OCI-LY1 (cell line): Measurements from ENCODE around the gene SPSB3.

ENCODE experiments used
- CTCF ChIP-seq: fragments of 200-600 bp; sonication (generic), shearing (Covaris generic); IDR thresholded peaks from 2 replicates; pipeline ENCODE4 v1.5.1; 2017; ENCODE audit warnings: mild to moderate bottlenecking, antibody characterized with exemption, low read length, moderate library complexity, mixed read lengths
- EZH2 ChIP-seq: fragments of 200-600 bp; sonication (generic), shearing (Covaris generic); IDR thresholded peaks from 2 replicates; pipeline ENCODE4 v1.8.0; 2017; ENCODE audit warnings: borderline replicate concordance, mixed run types, mild to moderate bottlenecking, antibody characterized with exemption, low read length, moderate library complexity, mixed read lengths

- TF ChIP-seq CTCF (no peak), EZH2 (no peak)
Observed at GRCh38 chr16:1808691-1809090, 26.3 kb upstream of the SPSB3 start.
